ENCODE results near the gene PPP1R9A. TPM values are rescaled to one million over a fixed set of nuclear protein-coding genes. Genes with fewer than 3 reads are reported as not detected.

Gene PPP1R9A
- polyA plus RNA-seq, 3 donors = not detected

DNA sequence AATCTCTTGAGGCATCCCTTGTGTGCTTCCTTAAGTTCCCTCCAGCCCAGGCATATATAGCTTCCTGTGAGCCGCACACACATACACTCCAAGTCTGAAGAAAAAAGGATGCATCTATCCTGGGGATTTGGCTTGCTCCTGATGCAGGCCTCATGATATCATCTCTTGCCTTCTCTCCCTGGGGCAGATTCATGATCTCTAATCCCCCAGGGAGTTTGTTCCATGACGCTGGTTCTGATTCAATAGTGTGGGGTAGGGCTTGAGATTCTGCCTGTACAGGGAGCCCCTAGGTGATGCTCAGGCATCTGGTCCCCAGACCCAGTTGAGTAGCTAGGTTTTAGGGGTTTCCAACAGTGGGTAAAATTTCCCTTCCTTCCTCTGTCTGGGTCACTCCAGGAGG, 415.5 kb downstream of the PPP1R9A start:
- H3K9ac ChIP-seq (ENCODE audit: insufficient read depth, low read length, poor library complexity, severe bottlenecking) = no peak overlapping the region
- H3K27ac ChIP-seq (ENCODE audit: low read depth in 1 of 2, low read length in 2 of 2) = no peak overlapping the region
- Mint-ChIP-seq H3K9me3 (peaks cover 0 to 6% (median 2%) of the 10 kb centered on the region in 7 donors), H3K4me3 (no peak overlapping the region), H3K27me3 (ENCODE audit: low read depth in 3 of 3) (peaks cover 0 to 2% (median 1%) of the 10 kb centered on the region in 3 donors), H3K36me3 (no peaks in the 10 kb centered on the region), H3K4me1 (no peaks in the 10 kb centered on the region), H3K27ac (no peak overlapping the region)
- 100% methylated on average over 1 of the region's 2 CpGs for WGBS (ENCODE audit: insufficient coverage)
- no peak overlapping the region for H3K4me3 ChIP-seq (replicated peaks in 1 of 3; ENCODE audit: low read depth in 2 of 3, low read length in 3 of 3)
- intact Hi-C loops (cut with micrococcal nuclease) = no loop called here
- H3K9me3 ChIP-seq (replicated peaks in 1 of 2; ENCODE audit: control insufficient read depth in 1 of 2, insufficient read depth in 1 of 2, low read length in 2 of 2) = no peaks in the 10 kb centered on the region
- DNase-seq = no peak
- H3K79me2 ChIP-seq (ENCODE audit: insufficient read depth, low read length) = no peaks in the 10 kb centered on the region
- H3K4me1 ChIP-seq (ENCODE audit: control insufficient read depth in 1 of 2, insufficient read depth in 2 of 2, low read length in 2 of 2) = no peaks in the 10 kb centered on the region
- H2AFZ ChIP-seq (ENCODE audit: insufficient read depth, low read depth, low read length, poor library complexity, severe bottlenecking) = no peak overlapping the region
- no peaks in the 10 kb centered on the region for H3K27me3 ChIP-seq (ENCODE audit: control insufficient read depth in 2 of 2, insufficient read depth in 2 of 2, low read length in 2 of 2)
- H4K20me1 ChIP-seq (ENCODE audit: insufficient read depth, low read length) = no peaks in the 10 kb centered on the region
- TF ChIP-seq, protein P1, sequence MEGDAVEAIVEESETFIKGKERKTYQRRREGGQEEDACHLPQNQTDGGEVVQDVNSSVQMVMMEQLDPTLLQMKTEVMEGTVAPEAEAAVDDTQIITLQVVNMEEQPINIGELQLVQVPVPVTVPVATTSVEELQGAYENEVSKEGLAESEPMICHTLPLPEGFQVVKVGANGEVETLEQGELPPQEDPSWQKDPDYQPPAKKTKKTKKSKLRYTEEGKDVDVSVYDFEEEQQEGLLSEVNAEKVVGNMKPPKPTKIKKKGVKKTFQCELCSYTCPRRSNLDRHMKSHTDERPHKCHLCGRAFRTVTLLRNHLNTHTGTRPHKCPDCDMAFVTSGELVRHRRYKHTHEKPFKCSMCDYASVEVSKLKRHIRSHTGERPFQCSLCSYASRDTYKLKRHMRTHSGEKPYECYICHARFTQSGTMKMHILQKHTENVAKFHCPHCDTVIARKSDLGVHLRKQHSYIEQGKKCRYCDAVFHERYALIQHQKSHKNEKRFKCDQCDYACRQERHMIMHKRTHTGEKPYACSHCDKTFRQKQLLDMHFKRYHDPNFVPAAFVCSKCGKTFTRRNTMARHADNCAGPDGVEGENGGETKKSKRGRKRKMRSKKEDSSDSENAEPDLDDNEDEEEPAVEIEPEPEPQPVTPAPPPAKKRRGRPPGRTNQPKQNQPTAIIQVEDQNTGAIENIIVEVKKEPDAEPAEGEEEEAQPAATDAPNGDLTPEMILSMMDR (IDR thresholded peaks at IDR 0.05) = no peak
- H3K36me3 ChIP-seq (replicated peaks in 1 of 2; ENCODE audit: control insufficient read depth in 1 of 2, insufficient read depth in 2 of 2, low read length in 2 of 2) = no peaks in the 10 kb centered on the region
- H3K4me2 ChIP-seq (replicated peaks; ENCODE audit: extremely low read depth, low read length, poor library complexity, severe bottlenecking) = no peak overlapping the region

GRCh38 chr7:95323410-95324129, 416.2 kb downstream of the PPP1R9A start:
- TF ChIP-seq, protein P1 (IDR thresholded peaks at IDR 0.05) = no peak

More at GRCh38 chr7:95323410-95324129, 416.2 kb downstream of the PPP1R9A start:
- no peak overlapping the region for H3K4me3 ChIP-seq (replicated peaks in 1 of 3; ENCODE audit: low read depth in 2 of 3, low read length in 3 of 3)
- Mint-ChIP-seq H3K27ac (no peak overlapping the region), H3K27me3 (ENCODE audit: low read depth in 3 of 3) (peaks cover 0 to 2% (median 1%) of the 10 kb centered on the region in 3 donors), H3K36me3 (no peaks in the 10 kb centered on the region), H3K9me3 (peaks cover 0 to 6% (median 2%) of the 10 kb centered on the region in 7 donors), H3K4me1 (no peaks in the 10 kb centered on the region), H3K4me3 (no peak overlapping the region)
- no peaks in the 10 kb centered on the region for H3K9me3 ChIP-seq (replicated peaks in 1 of 2; ENCODE audit: control insufficient read depth in 1 of 2, insufficient read depth in 1 of 2, low read length in 2 of 2)
- intact Hi-C loops (cut with micrococcal nuclease) = no loop called here
- no peaks in the 10 kb centered on the region for H4K20me1 ChIP-seq (ENCODE audit: insufficient read depth, low read length)
- no peak for DNase-seq
- H3K36me3 ChIP-seq (replicated peaks in 1 of 2; ENCODE audit: control insufficient read depth in 1 of 2, insufficient read depth in 2 of 2, low read length in 2 of 2) = no peaks in the 10 kb centered on the region
- 98% methylated on average over 6 of the region's 9 CpGs for WGBS (ENCODE audit: insufficient coverage)
- no peaks in the 10 kb centered on the region for H3K4me1 ChIP-seq (ENCODE audit: control insufficient read depth in 1 of 2, insufficient read depth in 2 of 2, low read length in 2 of 2)
- no peak overlapping the region for H3K27ac ChIP-seq (ENCODE audit: low read depth in 1 of 2, low read length in 2 of 2)
- no peaks in the 10 kb centered on the region for H3K79me2 ChIP-seq (ENCODE audit: insufficient read depth, low read length)
- no peak overlapping the region for H3K9ac ChIP-seq (ENCODE audit: insufficient read depth, low read length, poor library complexity, severe bottlenecking)
- H3K27me3 ChIP-seq (ENCODE audit: control insufficient read depth in 2 of 2, insufficient read depth in 2 of 2, low read length in 2 of 2) = no peaks in the 10 kb centered on the region
- no peak overlapping the region for H2AFZ ChIP-seq (ENCODE audit: insufficient read depth, low read depth, low read length, poor library complexity, severe bottlenecking)
- no peak overlapping the region for H3K4me2 ChIP-seq (replicated peaks; ENCODE audit: extremely low read depth, low read length, poor library complexity, severe bottlenecking)
